ENCODE measurements around the gene SCN4A. TPM values are rescaled to one million over a fixed set of nuclear protein-coding genes. Genes with fewer than 3 reads are reported as not detected.

Gene SCN4A
- total and polyA plus RNA-seq, 2 of the 13 experiments (the other 11 are each of a cell fraction or from before 2014, with no cell fraction given) = 0.02 to 0.03 TPM

DNA sequence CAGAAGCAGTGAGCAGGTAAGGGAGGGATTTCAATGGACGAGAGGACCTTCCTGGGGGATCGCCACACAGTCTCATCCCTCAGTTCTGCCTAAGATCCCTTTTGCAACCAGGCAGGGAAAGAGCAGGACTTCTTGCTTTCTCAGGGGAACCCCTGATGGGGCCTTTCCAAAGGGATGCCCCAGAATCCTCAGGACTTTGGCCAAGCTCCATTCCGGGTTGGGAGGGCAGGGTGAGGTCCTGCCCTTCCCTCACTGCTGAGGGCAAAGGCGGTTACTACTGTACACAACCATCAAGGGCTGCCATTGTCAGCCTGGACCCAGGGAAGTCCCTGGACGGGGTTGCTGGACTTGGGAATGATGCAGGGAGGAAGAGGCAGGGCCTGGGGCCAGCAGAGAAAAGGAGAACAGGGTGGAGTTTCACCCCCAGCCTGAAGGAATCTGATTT lies 35.1 kb upstream of the SCN4A start (continued):
- TF ChIP-seq CBX2 (IDR thresholded peaks at IDR 0.05; ENCODE audit: low read depth, low read length) (no peak), CBX2 (CRISPR knock-in tag; IDR thresholded peaks at IDR 0.05; ENCODE audit: low read depth) (no peak), ZNF331 (CRISPR knock-in tag; IDR thresholded peaks at IDR 0.05) (0 out of 2 replicates have a peak, but pooled peaks have one; percentile 25), SYNCRIP (IDR thresholded peaks at IDR 0.05; ENCODE audit: insufficient read depth, low read depth, low read length) (no peak), AFF4 (CRISPR knock-in tag; IDR thresholded peaks at IDR 0.05) (no peak), GABPB1 (CRISPR knock-in tag; IDR thresholded peaks at IDR 0.05) (no peak), SAP130 (CRISPR knock-in tag; IDR thresholded peaks at IDR 0.05; ENCODE audit: low read depth) (peak; percentile 52), ZNF251 (CRISPR knock-in tag; IDR thresholded peaks at IDR 0.05) (no peak), ZNF496 (CRISPR knock-in tag; IDR thresholded peaks at IDR 0.05; ENCODE audit: insufficient replicate concordance) (no peak), NCOA1 (CRISPR knock-in tag; IDR thresholded peaks at IDR 0.05) (no peak), TCF7 (IDR thresholded peaks at IDR 0.05; ENCODE audit: low read depth) (no peak), DBP (CRISPR knock-in tag; IDR thresholded peaks at IDR 0.05; ENCODE audit: not compliant biosample characterization) (no peak), ZBTB8A (CRISPR knock-in tag; IDR thresholded peaks at IDR 0.05; ENCODE audit: borderline replicate concordance, low read depth) (no peak), ZNF292 (CRISPR knock-in tag; IDR thresholded peaks at IDR 0.05; ENCODE audit: borderline replicate concordance, low read depth) (peak; percentile 81; the same call in 1 of the 2 replicates), FOXA3 (CRISPR knock-in tag; IDR thresholded peaks at IDR 0.05) (peak; percentile 62)
- TF ChIP-seq, protein P1, sequence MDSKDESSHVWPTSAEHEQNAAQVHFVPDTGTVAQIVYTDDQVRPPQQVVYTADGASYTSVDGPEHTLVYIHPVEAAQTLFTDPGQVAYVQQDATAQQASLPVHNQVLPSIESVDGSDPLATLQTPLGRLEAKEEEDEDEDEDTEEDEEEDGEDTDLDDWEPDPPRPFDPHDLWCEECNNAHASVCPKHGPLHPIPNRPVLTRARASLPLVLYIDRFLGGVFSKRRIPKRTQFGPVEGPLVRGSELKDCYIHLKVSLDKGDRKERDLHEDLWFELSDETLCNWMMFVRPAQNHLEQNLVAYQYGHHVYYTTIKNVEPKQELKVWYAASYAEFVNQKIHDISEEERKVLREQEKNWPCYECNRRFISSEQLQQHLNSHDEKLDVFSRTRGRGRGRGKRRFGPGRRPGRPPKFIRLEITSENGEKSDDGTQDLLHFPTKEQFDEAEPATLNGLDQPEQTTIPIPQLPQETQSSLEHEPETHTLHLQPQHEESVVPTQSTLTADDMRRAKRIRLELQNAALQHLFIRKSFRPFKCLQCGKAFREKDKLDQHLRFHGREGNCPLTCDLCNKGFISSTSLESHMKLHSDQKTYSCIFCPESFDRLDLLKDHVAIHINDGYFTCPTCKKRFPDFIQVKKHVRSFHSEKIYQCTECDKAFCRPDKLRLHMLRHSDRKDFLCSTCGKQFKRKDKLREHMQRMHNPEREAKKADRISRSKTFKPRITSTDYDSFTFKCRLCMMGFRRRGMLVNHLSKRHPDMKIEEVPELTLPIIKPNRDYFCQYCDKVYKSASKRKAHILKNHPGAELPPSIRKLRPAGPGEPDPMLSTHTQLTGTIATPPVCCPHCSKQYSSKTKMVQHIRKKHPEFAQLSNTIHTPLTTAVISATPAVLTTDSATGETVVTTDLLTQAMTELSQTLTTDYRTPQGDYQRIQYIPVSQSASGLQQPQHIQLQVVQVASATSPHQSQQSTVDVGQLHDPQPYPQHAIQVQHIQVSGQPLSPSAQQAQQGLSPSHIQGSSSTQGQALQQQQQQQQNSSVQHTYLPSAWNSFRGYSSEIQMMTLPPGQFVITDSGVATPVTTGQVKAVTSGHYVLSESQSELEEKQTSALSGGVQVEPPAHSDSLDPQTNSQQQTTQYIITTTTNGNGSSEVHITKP (CRISPR knock-in tag; IDR thresholded peaks at IDR 0.05; ENCODE audit: low read depth) = no peak
- TF ChIP-seq, protein P2, sequence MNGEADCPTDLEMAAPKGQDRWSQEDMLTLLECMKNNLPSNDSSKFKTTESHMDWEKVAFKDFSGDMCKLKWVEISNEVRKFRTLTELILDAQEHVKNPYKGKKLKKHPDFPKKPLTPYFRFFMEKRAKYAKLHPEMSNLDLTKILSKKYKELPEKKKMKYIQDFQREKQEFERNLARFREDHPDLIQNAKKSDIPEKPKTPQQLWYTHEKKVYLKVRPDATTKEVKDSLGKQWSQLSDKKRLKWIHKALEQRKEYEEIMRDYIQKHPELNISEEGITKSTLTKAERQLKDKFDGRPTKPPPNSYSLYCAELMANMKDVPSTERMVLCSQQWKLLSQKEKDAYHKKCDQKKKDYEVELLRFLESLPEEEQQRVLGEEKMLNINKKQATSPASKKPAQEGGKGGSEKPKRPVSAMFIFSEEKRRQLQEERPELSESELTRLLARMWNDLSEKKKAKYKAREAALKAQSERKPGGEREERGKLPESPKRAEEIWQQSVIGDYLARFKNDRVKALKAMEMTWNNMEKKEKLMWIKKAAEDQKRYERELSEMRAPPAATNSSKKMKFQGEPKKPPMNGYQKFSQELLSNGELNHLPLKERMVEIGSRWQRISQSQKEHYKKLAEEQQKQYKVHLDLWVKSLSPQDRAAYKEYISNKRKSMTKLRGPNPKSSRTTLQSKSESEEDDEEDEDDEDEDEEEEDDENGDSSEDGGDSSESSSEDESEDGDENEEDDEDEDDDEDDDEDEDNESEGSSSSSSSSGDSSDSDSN (CRISPR knock-in tag; IDR thresholded peaks at IDR 0.05) = peak; percentile 56; the same call in 1 of the 2 replicates

Data from HepG2 (cell line).